GM21737 (cell line): ENCODE results near the gene TCAP.

Experiments
- ATAC-seq: cut with Tn5 transposase; IDR thresholded peaks from one replicate; pipeline ENCODE4 v1.9.1; 2021; ENCODE audit warnings: mild to moderate bottlenecking, moderate library complexity; ENCODE audit not compliant: unreplicated experiment

TCAP gene

GRCh38 chr17:39628655-39629493 lies 36.3 kb upstream of the TCAP start:
- ATAC-seq, result no peak

DNA sequence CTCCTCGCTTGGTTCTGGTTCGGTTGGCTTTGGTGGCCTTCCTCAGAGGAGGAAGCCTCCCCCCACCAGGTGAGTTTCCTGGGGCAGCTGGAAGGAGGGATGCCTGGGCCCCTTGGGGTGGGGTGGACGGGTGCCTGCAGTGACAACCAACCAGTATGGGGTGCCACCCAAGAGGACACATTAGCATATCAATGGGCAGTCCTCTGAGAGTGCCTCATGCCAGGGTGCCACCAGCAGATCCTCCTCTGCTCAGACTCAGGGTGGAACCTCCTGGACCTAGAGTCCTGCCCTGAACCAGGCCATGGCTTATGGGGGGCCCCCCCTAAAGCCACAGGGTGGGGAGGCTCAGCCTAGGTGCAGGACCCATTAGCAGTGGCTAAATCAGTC lies 35.7 kb upstream of the TCAP start:
- no peak for ATAC-seq

- no peak for ATAC-seq
Measured at GRCh38 chr17:39629898-39630297, 35.3 kb upstream of the TCAP start.

DNA sequence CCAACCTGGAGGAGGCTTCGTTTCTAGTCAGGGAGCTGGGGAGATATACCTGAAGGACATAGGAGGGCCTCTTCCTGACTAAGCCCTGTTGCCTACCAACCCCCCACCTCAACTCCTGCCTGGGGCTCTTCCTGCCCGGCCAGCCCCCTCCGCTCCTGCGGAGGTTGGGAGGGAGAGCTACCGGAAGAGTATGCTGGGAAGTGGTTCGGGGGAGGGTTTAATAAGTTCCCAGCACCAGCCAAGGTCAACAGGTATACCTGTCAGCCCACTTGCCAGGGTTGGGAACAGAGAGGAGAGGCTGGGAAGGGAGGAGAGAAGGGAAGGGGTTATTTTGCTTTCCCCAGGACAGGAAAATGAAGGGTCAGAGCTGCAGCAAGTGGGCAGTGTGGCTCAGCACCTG lies 33.7 kb upstream of the TCAP start:
- ATAC-seq, result no peak

GRCh38 chr17:39632153-39632941 lies 32.8 kb upstream of the TCAP start:
- no peak for ATAC-seq

- no peak for ATAC-seq
Measured at GRCh38 chr17:39633570-39634183, 31.5 kb upstream of the TCAP start.

GRCh38 chr17:39634384-39634871 lies 30.7 kb upstream of the TCAP start:
- no peak for ATAC-seq

- ATAC-seq, result no peak
Measured at GRCh38 chr17:39635614-39636176, 29.5 kb upstream of the TCAP start.

DNA sequence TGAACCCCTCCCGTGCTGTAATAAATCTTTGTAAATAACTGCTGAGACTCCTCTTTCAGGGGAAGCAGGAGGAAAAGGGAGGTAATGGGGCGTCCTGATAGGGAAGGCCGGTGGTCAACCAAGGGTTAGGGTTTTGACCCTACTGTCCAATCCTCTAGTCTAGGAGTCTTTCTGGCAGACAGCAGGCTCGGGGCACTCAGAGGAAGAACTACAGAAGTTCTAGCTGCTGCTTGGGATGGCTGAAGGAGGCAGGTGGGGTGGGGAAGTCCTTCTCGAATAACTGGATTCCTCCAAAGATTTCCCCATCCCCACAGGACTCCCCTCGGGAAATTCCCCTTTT lies 28.6 kb upstream of the TCAP start:
- ATAC-seq, result peak; percentile 16

- peak; percentile 77 for ATAC-seq
Measured at GRCh38 chr17:39636927-39637736, 28.0 kb upstream of the TCAP start, which contains the start of gene STARD3. STARD3 (plus strand) TSS chr17:39637144; CDS start chr17:39653532, 16,388 bp downstream.

DNA sequence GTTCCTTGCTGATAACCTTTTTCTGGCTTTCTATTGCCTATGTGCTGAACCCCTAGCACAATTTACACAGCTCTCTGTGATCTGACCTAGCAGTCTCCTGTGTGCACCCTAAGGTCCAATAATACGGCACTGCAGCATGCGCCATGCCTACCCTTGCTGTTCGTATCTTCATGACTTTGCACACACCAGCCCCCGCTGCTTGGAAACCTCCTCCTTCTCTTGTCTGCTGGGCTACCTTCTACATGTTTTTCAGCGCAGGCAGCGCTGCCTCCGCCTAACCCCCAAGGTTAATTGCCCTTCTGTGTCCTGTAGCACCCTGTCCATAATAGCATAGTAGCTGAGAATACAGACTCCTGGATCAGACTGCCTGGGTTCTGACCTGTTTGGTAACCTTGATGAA lies 26.8 kb upstream of the TCAP start:
- no peak for ATAC-seq

DNA sequence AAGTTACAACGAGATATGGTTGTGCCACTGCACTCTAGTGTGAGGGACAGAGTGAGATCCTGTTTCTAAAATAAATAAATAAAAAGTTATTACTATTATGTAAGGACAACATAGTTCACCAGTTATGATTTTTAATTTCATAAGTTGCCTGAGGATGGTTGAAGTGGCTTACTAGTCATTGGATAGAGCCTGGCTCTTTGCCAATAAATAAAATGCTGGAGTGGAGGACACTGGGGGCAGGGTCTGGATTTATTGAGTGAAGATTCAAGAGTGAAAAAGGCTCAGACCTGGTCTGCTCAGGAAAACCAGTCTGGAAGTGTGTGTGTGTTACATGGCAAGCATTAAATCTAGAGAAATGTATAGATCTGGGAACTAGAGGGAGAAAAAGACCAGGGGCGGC lies 26.1 kb upstream of the TCAP start:
- no peak for ATAC-seq

DNA sequence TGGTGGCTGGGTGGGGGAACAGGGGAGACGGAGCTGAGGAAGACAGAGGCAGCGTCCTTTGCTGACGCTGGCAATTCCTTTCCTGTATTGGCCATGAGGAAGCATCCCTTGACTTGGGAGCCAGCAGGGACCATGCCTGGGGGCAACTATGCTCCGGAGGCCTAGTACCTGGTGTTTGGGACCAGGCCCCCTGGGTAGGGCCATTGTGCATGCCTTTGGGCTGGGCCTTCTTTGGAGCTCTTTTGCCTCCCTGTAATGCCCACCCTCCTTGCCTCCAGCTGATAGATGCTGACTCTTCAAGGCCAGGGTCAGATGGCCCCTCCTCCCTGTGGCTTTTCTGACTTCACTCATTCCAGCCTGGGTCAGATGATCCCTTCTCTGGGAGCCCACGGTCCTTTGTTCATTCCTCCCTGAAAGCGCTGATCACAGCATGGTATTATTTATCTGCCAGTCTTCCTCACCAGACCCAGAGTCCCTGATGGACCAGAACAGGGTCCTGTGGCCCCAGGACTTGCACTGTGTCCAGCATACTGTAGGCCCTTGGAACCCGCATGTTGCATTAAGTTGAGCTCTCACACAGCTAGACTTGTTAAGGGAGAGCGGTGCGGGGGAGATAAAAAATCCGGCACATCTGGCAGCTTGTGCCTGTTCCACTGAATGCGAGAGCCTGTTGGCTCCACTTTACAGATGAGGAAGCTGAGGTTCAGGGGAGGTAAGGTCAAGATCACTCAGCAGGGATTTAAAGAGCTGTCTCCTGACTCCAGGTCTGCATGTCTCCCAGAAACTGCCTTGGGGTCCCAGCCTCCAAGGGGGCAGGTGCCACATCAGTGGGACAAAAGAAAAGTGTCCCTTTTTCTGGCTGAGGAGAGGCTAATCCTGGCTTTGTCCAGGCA lies 25.3 kb upstream of the TCAP start:
- ATAC-seq, result no peak

GRCh38 chr17:39640591-39641031 lies 24.5 kb upstream of the TCAP start:
- ATAC-seq, result no peak

DNA sequence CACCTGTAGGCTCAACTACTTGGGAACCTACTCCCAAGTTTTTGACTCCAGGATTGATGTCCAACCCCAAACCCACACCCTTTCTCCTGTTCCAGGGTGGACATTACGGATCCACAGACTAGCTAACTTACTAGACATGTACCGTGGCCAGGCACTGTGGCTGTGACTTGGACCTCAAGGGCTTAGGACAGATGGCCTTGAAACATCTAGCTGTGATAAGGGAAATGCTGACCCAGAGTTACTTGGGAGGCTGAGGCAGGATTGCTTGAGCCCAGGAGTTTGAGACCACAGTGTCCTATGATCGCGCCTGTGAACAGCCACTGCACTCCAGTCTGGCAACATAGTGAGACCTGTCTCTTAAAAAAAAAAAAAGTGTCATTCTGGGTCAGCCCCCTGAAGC lies 24.1 kb upstream of the TCAP start:
- ATAC-seq, result no peak

- ATAC-seq, result no peak
Measured at GRCh38 chr17:39641883-39642282, 23.3 kb upstream of the TCAP start.

DNA sequence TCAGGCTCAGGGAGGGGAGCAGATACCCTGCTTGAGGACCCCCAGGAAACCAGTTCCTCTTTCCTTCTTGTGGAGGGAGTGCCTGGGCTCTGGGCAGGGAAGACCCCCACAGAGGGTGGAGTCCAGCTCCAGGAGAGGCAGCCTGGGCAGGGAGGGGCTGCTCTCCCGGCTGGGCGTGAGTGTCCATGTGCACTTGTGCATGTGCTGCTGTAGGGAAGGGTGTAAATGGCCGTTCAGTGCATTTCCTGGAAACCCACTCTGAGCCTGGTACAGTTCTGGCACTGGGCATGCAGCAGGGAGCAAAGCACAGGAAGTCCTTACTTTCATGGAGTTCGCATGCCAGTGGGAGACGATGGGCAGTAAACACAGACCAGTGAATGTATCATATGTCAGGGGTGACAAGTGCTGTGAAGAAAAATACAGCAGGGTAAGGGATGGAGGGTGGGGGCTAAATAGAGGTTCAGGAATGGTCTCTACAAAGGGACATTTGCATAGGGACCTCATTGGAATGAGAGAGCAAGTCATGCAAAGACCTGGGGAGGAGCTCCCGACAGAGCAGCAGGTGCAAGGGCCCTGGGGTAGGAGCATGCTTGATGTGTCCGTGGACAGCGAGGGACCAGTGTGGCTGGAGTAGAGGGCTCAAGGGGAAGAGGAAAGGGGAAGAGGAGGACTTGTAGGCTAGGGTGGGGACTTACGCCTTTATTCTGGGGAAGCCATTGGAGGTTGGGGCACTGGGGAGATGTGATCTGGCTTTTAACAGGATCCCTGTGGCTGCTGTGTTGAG lies 22.7 kb upstream of the TCAP start:
- ATAC-seq, result no peak

- no peak for ATAC-seq
Measured at GRCh38 chr17:39643271-39643670, 21.9 kb upstream of the TCAP start.

GRCh38 chr17:39647256-39647655 lies 17.9 kb upstream of the TCAP start:
- no peak for ATAC-seq
